ENCODE data around the gene CXXC1. TPM values are rescaled to one million over a fixed set of nuclear protein-coding genes. Genes with fewer than 3 reads are reported as not detected.

The CXXC1 gene
- total and polyA plus RNA-seq, 2 experiments from 2014 or later: 37.9 to 39.2 TPM

DNA sequence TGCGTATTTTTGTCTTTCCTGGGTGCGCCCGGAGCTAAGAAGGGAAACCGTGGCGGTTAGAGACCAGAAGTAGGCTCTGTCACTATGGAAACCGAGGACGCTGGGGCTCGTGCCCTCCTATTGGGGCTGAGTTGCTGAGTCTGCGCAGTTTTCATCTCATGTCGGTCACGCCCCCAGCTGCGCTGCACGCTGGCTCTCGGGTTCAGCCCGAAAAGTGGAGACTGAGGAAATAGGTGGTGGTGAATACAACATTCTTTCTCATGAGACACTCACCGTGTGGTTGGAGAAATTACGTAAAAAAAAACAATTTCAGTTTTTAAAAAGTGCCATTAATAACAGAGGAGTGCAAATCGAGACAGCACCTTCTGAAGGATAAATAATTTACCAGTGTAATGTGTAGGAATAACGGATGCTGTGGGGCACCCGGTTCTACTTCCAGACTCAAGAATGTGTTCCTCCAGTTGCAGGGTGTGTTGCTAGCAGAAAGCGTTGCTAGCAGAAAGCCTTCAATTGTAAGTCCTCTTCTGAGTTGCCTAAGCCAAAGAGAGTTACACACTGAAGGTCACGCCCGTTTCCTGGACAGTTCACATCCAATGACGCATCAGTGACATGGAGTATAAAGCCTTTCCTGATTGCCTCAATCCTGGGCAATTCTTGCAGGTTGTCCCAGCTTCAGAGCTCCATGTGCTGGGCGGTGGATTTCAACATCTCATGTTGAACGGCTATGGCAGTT, 20.4 kb upstream of the CXXC1 start:
- Histone ChIP-seq H3K4me2 (ENCODE audit: unreplicated experiment) (peak overlapping the region; percentile 99), H3K36me3 (ENCODE audit: low read depth) (no peaks in the 10 kb centered on the region), H3K79me2 (ENCODE audit: insufficient read depth) (no peaks in the 10 kb centered on the region), H3K27me3 (replicated peaks; ENCODE audit: insufficient read depth) (peaks cover 15% of the 10 kb centered on the region; the same call in 1 of the 2 replicates), H3K9ac (peak overlapping the region; percentile 66), H4K20me1 (ENCODE audit: insufficient read depth) (no peaks in the 10 kb centered on the region), H3K9me3 (ENCODE audit: low read depth) (no peaks in the 10 kb centered on the region), H3K9me2 (ENCODE audit: insufficient read depth) (no peaks in the 10 kb centered on the region), H2AFZ (peak overlapping the region; percentile 89), H3F3A (ENCODE audit: insufficient read depth) (peaks cover 10% of the 10 kb centered on the region; the same call in 1 of the 2 replicates), H3K4me1 (ENCODE audit: insufficient read depth) (no peaks in the 10 kb centered on the region), H3K4me3 (peak overlapping the region; percentile 80), H3K27ac (peak overlapping the region; percentile 72)
- TF ChIP-seq EZH2phosphoT487 (IDR thresholded peaks at IDR 0.05; ENCODE audit: insufficient read depth, low read depth): no peak
- TF ChIP-seq EZH2 (IDR thresholded peaks at IDR 0.05; ENCODE audit: insufficient read depth, poor library complexity, severe bottlenecking): no peak
- in situ Hi-C loops (cut with MboI): no loop called here
- 9 to 10% methylated on average over 26 of the region's 26 CpGs for WGBS, 2 experiments (ENCODE audit: low coverage in 1 of 2, low lambda C conversion rate in 2 of 2, missing lambda C conversion rate in 2 of 2)
- peak; percentile 96 for DNase-seq

DNA sequence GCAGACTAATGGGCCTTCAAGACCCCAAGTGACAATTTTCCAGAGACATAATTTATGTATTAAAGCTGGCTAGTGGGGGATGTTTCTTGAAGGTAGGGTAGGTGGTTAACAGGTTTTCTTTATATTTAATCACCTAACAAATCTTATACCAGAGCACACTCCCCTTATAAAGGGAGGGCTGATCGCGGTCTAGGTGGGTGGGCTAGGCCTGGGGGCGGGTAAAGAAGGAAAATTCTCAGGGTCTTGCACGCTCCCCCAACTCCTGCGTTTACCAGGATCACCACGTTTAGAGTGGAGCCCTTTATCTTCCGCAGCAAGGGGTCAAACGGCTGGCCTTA, 19.9 kb upstream of the CXXC1 start:
- no peaks in the 10 kb centered on the region for H3K36me3 ChIP-seq (ENCODE audit: low read depth)
- peak overlapping the region; percentile 80 for H3K4me3 ChIP-seq
- H3K4me1 ChIP-seq (ENCODE audit: insufficient read depth): no peaks in the 10 kb centered on the region
- no peaks in the 10 kb centered on the region for H4K20me1 ChIP-seq (ENCODE audit: insufficient read depth)
- in situ Hi-C loops (cut with MboI): no loop called here
- H3K27me3 ChIP-seq (replicated peaks; ENCODE audit: insufficient read depth): peaks cover 15% of the 10 kb centered on the region; the same call in 1 of the 2 replicates
- H2AFZ ChIP-seq: peak overlapping the region; percentile 89
- no peak for TF ChIP-seq EZH2 (IDR thresholded peaks at IDR 0.05; ENCODE audit: insufficient read depth, poor library complexity, severe bottlenecking)
- TF ChIP-seq EZH2phosphoT487 (IDR thresholded peaks at IDR 0.05; ENCODE audit: insufficient read depth, low read depth): no peak
- no peaks in the 10 kb centered on the region for H3K9me2 ChIP-seq (ENCODE audit: insufficient read depth)
- no peak overlapping the region; the same call in 1 of the 2 replicates for H3K27ac ChIP-seq
- peak overlapping the region; percentile 66 for H3K9ac ChIP-seq
- H3F3A ChIP-seq (ENCODE audit: insufficient read depth): peaks cover 10% of the 10 kb centered on the region; the same call in 1 of the 2 replicates
- H3K9me3 ChIP-seq (ENCODE audit: low read depth): no peaks in the 10 kb centered on the region
- WGBS, 2 experiments (ENCODE audit: low coverage in 1 of 2, low lambda C conversion rate in 2 of 2, missing lambda C conversion rate in 2 of 2): 0 to 1% methylated on average over 8 of the region's 8 CpGs
- peak overlapping the region; percentile 99 for H3K4me2 ChIP-seq (ENCODE audit: unreplicated experiment)
- no peaks in the 10 kb centered on the region for H3K79me2 ChIP-seq (ENCODE audit: insufficient read depth)
- DNase-seq: no peak

DNA sequence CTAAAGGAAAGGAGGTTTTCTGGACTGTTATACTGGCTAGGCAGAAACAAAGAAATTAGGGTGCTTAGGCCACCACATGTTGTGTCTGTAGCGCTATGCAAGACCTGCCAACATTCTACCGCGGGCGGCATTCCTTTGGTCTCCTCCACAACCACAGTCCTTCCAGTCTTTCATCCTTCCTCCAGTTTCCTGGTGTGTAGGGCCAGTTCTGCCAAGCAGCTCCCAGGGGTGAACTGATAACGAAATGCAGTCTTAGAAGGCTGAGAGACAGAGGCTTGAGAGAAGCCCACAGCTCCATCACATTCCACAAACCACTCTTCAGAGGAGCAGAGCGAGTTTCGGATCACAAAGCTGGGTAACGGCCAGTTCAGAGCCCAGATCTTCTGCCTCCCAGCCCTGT, 19.5 kb upstream of the CXXC1 start:
- no peak overlapping the region for H3K9ac ChIP-seq
- TF ChIP-seq EZH2 (IDR thresholded peaks at IDR 0.05; ENCODE audit: insufficient read depth, poor library complexity, severe bottlenecking): no peak
- TF ChIP-seq EZH2phosphoT487 (IDR thresholded peaks at IDR 0.05; ENCODE audit: insufficient read depth, low read depth): no peak
- H3F3A ChIP-seq (ENCODE audit: insufficient read depth): peaks cover 10% of the 10 kb centered on the region; the same call in 1 of the 2 replicates
- H3K4me1 ChIP-seq (ENCODE audit: insufficient read depth): no peaks in the 10 kb centered on the region
- no peaks in the 10 kb centered on the region for H4K20me1 ChIP-seq (ENCODE audit: insufficient read depth)
- DNase-seq: peak; percentile 23
- H2AFZ ChIP-seq: peak overlapping the region; percentile 89
- no peaks in the 10 kb centered on the region for H3K9me3 ChIP-seq (ENCODE audit: low read depth)
- peak overlapping the region; percentile 80; the same call in 1 of the 2 replicates for H3K4me3 ChIP-seq
- 58 to 60% methylated on average over 8 of the region's 8 CpGs for WGBS, 2 experiments (ENCODE audit: low coverage in 1 of 2, low lambda C conversion rate in 2 of 2, missing lambda C conversion rate in 2 of 2)
- no peak overlapping the region for H3K27ac ChIP-seq
- H3K4me2 ChIP-seq (ENCODE audit: unreplicated experiment): peak overlapping the region; percentile 99
- in situ Hi-C loops (cut with MboI): no loop called here
- H3K27me3 ChIP-seq (replicated peaks; ENCODE audit: insufficient read depth): peaks cover 15% of the 10 kb centered on the region; the same call in 1 of the 2 replicates
- no peaks in the 10 kb centered on the region for H3K36me3 ChIP-seq (ENCODE audit: low read depth)
- H3K9me2 ChIP-seq (ENCODE audit: insufficient read depth): no peaks in the 10 kb centered on the region
- no peaks in the 10 kb centered on the region for H3K79me2 ChIP-seq (ENCODE audit: insufficient read depth)

DNA sequence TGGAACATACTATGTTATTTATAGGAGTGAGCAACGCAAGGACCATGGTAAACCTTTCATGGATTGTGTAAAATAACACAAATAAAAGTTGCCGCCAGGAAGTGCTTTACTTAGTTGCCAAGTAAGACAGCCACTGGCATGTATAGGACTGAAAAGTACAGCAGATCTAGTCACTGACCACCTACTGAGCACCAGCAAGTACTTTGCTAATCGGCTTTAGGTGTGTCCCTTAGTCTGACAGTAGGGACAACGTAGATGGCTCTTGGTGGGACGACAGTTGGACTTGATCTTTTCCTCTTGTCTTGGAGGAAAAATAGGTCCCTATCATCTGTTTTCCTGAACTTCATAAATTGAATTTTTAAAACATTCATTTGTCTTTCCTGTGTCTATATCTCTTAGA, 13.6 kb upstream of the CXXC1 start:
- Histone ChIP-seq H3K9me2 (ENCODE audit: insufficient read depth) (no peaks in the 10 kb centered on the region), H3K36me3 (ENCODE audit: low read depth) (no peaks in the 10 kb centered on the region), H3K27me3 (replicated peaks; ENCODE audit: insufficient read depth) (peaks cover 20% of the 10 kb centered on the region), H4K20me1 (ENCODE audit: insufficient read depth) (no peaks in the 10 kb centered on the region), H3K4me3 (no peak overlapping the region), H3K9ac (no peak overlapping the region), H3K79me2 (ENCODE audit: insufficient read depth) (no peaks in the 10 kb centered on the region), H3F3A (ENCODE audit: insufficient read depth) (no peaks in the 10 kb centered on the region), H2AFZ (no peak overlapping the region), H3K9me3 (ENCODE audit: low read depth) (no peaks in the 10 kb centered on the region), H3K4me2 (ENCODE audit: unreplicated experiment) (no peak overlapping the region), H3K27ac (no peak overlapping the region), H3K4me1 (ENCODE audit: insufficient read depth) (no peaks in the 10 kb centered on the region)
- no peak for DNase-seq
- TF ChIP-seq EZH2phosphoT487 (IDR thresholded peaks at IDR 0.05; ENCODE audit: insufficient read depth, low read depth): no peak
- TF ChIP-seq EZH2 (IDR thresholded peaks at IDR 0.05; ENCODE audit: insufficient read depth, poor library complexity, severe bottlenecking): no peak
- in situ Hi-C loops (cut with MboI): no loop called here
- 44 to 56% methylated on average over 5 of the region's 5 CpGs for WGBS, 2 experiments (ENCODE audit: low coverage in 1 of 2, low lambda C conversion rate in 2 of 2, missing lambda C conversion rate in 2 of 2)

Data from GM23248 (cell line).